Stimulated activated naive B cell treated with anti-CD40 and anti-IgM and Interleukin-4, amounts not matched to agents 10 μg/mL and 1 μg/mL and 100 μg/mL, for 72 hours (primary cell): Measurements from ENCODE around the gene PAQR7.

ENCODE experiments used
- ATAC-seq, 2 donors: fragments of 150-1000 bp; cut with Tn5 transposase; replicated peaks; 2 replicates each; pipeline ENCODE4 v1.10.0; 2021; ENCODE audit warnings: moderate library complexity in 1 of 2
- DNase-seq: peaks from one replicate; pipeline ENCODE4 v3.0.0; 2021
- H3K27ac Mint-ChIP-seq: one replicate; pipeline ENCODE4 v1.8.0; 2022; ENCODE audit warnings: mild to moderate bottlenecking, mixed read lengths
- H3K27me3 Mint-ChIP-seq, 2 donors: one replicate each; pipeline ENCODE4 v1.8.0; 2022; ENCODE audit warnings: mixed read lengths in 2 of 2
- H3K36me3 Mint-ChIP-seq, 2 donors: one replicate each; pipeline ENCODE4 v1.8.0; 2022; ENCODE audit warnings: mixed read lengths in 2 of 2, mild to moderate bottlenecking in 1 of 2
- H3K4me1 Mint-ChIP-seq, 2 donors: one replicate each; pipeline ENCODE4 v1.8.0; 2022; ENCODE audit warnings: mixed read lengths in 2 of 2, mild to moderate bottlenecking in 1 of 2
- H3K4me3 Mint-ChIP-seq, 2 donors: one replicate each; pipeline ENCODE4 v1.8.0; 2022; ENCODE audit warnings: mild to moderate bottlenecking in 2 of 2, mixed read lengths in 2 of 2, moderate library complexity in 1 of 2
- H3K9me3 Mint-ChIP-seq, 2 donors: one replicate each; pipeline ENCODE4 v1.8.0; 2022; ENCODE audit warnings: mixed read lengths in 2 of 2, mild to moderate bottlenecking in 1 of 2

PAQR7 gene

DNA sequence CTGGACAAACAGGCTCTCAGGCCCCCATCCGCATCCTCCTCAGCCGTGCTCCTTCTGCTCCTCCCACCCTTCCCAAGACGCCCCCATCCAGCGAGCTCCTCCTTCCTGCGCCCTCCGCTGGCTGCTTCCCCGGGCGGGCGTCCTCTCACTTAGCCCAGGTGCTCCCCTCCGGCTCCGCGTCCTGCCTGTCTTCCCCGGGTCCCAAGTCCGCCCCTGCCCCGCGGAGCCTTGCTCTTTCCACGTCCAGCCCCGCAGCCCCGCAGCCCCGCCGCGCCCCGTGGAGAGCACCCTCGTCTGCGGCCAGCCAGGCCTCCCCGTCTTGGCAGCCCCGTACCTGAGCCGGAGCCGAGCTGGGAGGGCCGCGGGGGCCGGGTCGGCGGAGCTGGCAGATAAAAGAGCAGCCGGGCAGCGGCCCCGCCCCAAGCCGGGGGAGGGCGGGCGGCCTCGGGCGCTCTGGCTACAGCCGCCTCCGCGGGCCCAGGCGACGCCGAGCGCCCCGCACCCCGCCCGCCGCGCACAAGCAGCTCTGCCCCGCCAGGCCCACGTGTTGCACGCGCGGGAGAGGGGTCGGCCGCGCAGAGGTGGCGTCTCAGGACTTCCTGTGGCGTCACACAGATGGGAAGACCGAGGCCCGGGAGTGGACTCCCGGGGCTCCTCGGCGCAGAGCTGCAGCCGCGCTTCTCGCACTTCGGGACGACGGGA, at the start of gene PAQR7:
PAQR7 (minus strand) TSS at position 555 of the 702 bp plus-strand sequence. CDS start 11,869 bp downstream, outside the sequence.
- peak; percentile 82 to 88 for ATAC-seq
- Mint-ChIP-seq H3K36me3 (no peaks in the 10 kb centered on the region), H3K27me3 (peaks cover 0 to 7% of the 10 kb centered on the region in 2 donors), H3K4me3 (peak within 1 kb of the TSS; percentile 84 to 89), H3K4me1 (peaks cover 22 to 47% of the 10 kb centered on the region in 2 donors), H3K27ac (peak within 1 kb of the TSS; percentile 59), H3K9me3 (no peaks in the 10 kb centered on the region)
- DNase-seq = peak; percentile 55

- ATAC-seq (no peak), DNase-seq (no peak)
- peaks cover 30 to 57% of the 10 kb centered on the region in 2 donors for H3K27me3 Mint-ChIP-seq
- H3K27ac Mint-ChIP-seq = no peak overlapping the region
- H3K4me1 Mint-ChIP-seq = peaks cover 6 to 24% of the 10 kb centered on the region in 2 donors
- H3K4me3 Mint-ChIP-seq = no peak overlapping the region
- no peaks in the 10 kb centered on the region for H3K36me3 Mint-ChIP-seq
- no peaks in the 10 kb centered on the region for H3K9me3 Mint-ChIP-seq
These were observed 48.9 kb upstream of the PAQR7 start for GRCh38 chr1:25924454-25924853.

DNA sequence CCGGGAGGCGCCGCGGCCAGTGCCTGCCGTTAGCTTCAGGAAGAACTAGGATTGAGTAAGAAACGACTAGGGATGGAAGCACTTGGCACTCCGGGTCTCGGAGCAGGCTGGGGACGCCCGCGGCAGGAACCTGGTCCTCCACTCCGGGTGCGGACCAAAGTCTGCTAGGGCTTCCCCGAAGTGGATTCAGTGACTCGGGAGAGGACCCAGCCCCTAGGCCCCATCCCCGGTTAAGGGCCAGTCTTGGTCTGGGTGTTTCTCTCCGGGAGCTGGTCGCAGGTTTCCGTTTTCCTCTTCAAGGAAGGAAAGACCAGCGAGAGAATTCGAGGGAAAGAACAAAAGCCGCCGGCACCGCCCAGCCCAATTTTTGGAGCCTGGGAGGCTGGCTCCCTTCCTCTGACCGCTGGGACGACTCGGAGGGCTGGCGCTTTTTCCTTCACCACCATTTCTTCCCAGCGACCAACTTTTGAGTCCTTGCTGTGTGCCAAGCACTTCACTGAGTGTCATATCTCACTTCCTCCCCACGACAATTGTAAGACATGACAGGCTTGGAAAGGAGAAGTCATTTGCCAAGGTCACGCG, 47.6 kb upstream of the PAQR7 start:
- no peak for DNase-seq
- Mint-ChIP-seq H3K9me3 (no peaks in the 10 kb centered on the region), H3K4me1 (peaks cover 6 to 24% of the 10 kb centered on the region in 2 donors), H3K27me3 (peaks cover 31 to 57% of the 10 kb centered on the region in 2 donors), H3K4me3 (peak overlapping the region; percentile 81 to 89), H3K36me3 (no peaks in the 10 kb centered on the region), H3K27ac (peak overlapping the region; percentile 71)
- ATAC-seq = peak; percentile 59 to 67

- Mint-ChIP-seq H3K9me3 (no peaks in the 10 kb centered on the region), H3K27ac (no peak overlapping the region), H3K4me1 (peaks cover 6 to 24% of the 10 kb centered on the region in 2 donors), H3K27me3 (peaks cover 33 to 56% of the 10 kb centered on the region in 2 donors), H3K4me3 (peak overlapping the region; percentile 81 to 89), H3K36me3 (no peaks in the 10 kb centered on the region)
- ATAC-seq (peak; percentile 82 to 84), DNase-seq (peak; percentile 17)
These were observed 46.8 kb upstream of the PAQR7 start for GRCh38 chr1:25922056-25922970.

GRCh38 chr1:25918615-25919014, 43.1 kb upstream of the PAQR7 start:
- DNase-seq = no peak
- Mint-ChIP-seq H3K27me3 (peaks cover 23 to 24% of the 10 kb centered on the region in 2 donors), H3K4me1 (peaks cover 16 to 29% of the 10 kb centered on the region in 2 donors), H3K4me3 (no peak overlapping the region), H3K27ac (no peak overlapping the region), H3K36me3 (no peaks in the 10 kb centered on the region), H3K9me3 (no peaks in the 10 kb centered on the region)
- no peak for ATAC-seq

DNA sequence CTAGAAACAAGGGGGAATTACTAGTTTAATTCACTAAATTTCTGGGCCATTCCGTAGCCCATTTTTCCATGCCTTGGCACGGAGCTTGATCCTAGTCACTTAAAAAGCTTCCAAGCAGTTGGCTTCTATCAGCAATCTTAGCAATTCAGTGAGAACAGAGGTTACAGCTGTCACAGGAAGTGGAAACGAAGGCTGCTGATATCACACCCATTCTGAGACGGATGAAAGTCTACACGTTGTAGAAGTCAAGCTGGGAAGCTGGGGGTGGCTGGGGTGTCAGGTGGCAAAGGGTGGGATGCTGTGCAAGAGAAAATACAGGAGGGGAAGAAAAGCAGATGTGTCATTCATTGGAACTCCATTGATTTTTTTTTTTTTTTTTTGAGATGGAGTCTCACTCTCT, 42.5 kb upstream of the PAQR7 start:
- Mint-ChIP-seq H3K36me3 (no peaks in the 10 kb centered on the region), H3K9me3 (no peaks in the 10 kb centered on the region), H3K27me3 (peaks cover 18 to 19% of the 10 kb centered on the region in 2 donors), H3K4me1 (peaks cover 16 to 24% of the 10 kb centered on the region in 2 donors), H3K4me3 (no peak overlapping the region), H3K27ac (no peak overlapping the region)
- no peak for DNase-seq
- ATAC-seq = no peak

DNA sequence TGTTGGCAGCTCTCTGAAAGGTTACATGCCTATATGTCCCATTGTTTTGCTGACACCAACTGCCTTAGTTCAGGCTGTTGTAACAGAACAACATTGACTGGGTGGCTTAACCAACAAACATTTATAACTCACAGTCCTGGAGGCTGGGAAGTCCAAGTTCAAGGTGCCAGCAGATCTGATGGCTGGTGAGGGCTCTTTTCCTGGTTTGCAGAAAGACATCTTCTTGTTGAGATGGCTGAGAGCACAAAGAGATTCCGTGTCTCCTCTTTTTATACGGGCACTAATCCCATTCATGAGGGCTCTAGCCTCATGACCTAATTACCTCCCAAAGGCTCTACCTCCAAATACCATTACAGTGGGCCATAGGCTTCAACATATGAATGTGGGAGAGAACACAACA, 41.0 kb upstream of the PAQR7 start:
- Mint-ChIP-seq H3K4me3 (no peak overlapping the region), H3K27ac (no peak overlapping the region), H3K27me3 (peaks cover 7 to 10% of the 10 kb centered on the region in 2 donors), H3K4me1 (peaks cover 10 to 14% of the 10 kb centered on the region in 2 donors), H3K9me3 (no peaks in the 10 kb centered on the region), H3K36me3 (no peaks in the 10 kb centered on the region)
- DNase-seq (no peak), ATAC-seq (no peak)

DNA sequence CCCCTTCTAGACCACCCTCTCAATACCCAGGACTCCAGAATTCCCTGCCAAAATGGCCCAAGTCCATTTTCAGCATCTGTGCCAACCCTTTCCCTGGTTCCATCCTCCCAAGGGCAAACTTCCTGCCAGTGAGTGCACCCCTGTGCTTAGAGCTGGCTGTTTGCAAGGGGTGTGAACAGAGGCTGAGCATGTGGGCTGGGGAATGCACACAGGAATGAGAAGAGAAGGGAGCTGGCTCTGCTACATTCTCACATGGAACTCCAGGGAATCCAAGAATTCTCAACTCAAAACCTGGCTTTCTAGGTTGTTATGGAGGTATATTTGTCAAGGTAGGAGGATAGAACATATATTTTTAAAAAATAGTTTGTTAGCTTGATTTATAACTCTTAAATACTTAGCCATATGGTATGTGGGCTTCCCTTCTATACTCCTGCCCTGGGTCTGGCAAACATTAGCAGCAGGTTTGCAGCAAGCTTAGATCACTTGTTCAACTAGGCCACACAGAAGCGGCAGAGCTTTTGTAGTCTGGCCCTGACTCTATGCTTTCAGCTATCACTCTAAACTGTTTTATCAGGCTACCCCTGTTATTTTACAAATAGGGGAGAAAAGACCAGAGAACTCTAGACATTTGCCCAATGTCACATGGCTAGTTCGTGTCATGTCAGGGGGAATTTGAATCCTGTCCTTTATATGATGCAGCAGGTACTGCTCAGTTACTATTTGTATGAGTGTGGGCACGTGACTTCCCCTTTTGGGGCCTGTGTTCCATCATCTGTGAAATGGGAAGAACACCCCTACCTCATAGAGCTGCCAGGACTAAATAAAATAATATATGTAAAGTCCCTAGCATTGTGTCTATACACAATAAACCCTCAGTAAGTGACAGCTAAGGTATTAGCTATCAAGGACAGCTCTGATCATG, 38.8 kb upstream of the PAQR7 start:
- Mint-ChIP-seq H3K27ac (no peak overlapping the region), H3K36me3 (no peaks in the 10 kb centered on the region), H3K27me3 (peaks cover 0 to 3% of the 10 kb centered on the region in 2 donors), H3K4me1 (peaks cover 10 to 14% of the 10 kb centered on the region in 2 donors), H3K9me3 (peaks cover 0 to 3% of the 10 kb centered on the region in 2 donors), H3K4me3 (no peak overlapping the region)
- DNase-seq (no peak), ATAC-seq (peak; percentile 72 to 83)

DNA sequence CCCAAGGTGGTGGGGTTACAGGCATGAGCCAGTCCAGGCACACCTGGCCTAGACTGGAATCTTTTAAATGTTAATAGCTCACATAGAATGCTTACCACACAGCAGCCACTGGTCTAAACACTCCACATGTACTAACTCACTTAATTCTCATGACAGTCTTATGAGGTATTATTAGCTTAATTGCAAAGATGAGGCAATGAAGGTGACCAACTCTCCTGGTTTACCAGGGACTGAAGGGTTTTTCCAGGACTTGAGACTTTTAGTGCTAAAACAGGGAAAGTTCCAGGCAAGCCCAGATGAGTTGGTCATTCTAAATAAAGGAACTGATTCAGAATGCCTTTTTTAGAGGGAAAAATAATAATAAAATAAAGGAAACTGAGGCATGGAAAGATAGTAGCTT, 37.7 kb upstream of the PAQR7 start:
- ATAC-seq (no peak), DNase-seq (no peak)
- H3K27me3 Mint-ChIP-seq = peaks cover 0 to 3% of the 10 kb centered on the region in 2 donors
- H3K4me3 Mint-ChIP-seq = no peak overlapping the region
- no peaks in the 10 kb centered on the region for H3K36me3 Mint-ChIP-seq
- H3K4me1 Mint-ChIP-seq = peaks cover 10 to 14% of the 10 kb centered on the region in 2 donors
- peaks cover 0 to 3% of the 10 kb centered on the region in 2 donors for H3K9me3 Mint-ChIP-seq
- H3K27ac Mint-ChIP-seq = no peak overlapping the region

DNA sequence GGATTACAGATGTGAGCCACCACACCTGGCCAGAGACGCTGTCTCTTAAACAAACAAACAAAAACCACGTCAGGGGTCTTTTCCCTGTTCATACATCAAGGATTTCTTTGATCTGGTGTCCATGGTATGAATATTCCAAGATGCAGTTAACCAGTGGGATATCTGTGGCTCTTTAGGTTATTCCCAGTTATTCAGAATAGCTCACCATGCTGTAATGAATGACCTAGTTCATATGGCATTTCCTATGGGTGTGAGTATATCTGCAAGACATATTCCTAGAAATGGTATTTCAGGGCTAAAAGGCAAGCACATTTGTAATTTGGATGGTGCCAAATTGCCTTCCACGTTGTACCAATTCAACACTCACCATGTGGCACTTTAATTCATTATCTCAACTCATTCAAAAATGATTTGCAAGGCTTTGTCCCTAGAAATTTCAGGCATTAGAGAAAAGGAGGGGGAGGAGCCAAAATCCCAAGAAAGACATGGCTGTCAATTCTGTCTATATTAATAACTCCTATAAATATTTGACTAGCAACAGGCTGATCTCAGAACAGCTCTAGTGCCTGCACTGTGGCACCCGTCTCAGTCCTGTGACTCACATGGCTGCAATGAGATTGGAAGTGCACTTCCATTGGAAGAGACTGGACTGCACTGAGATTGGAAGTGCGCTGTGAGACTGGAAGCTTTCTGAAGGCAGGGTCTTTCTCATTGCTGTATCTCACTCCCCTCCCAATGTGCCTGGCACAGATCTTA, 36.7 kb upstream of the PAQR7 start:
- no peaks in the 10 kb centered on the region for H3K36me3 Mint-ChIP-seq
- H3K27me3 Mint-ChIP-seq = no peaks in the 10 kb centered on the region
- no peak for DNase-seq
- H3K27ac Mint-ChIP-seq = no peak overlapping the region
- H3K9me3 Mint-ChIP-seq = peaks cover 0 to 3% of the 10 kb centered on the region in 2 donors
- peaks cover 10 to 18% of the 10 kb centered on the region in 2 donors for H3K4me1 Mint-ChIP-seq
- no peak overlapping the region for H3K4me3 Mint-ChIP-seq
- ATAC-seq = no peak

GRCh38 chr1:25911162-25911561, 35.7 kb upstream of the PAQR7 start:
- Mint-ChIP-seq H3K27me3 (no peaks in the 10 kb centered on the region), H3K36me3 (no peaks in the 10 kb centered on the region), H3K9me3 (peaks cover 0 to 3% of the 10 kb centered on the region in 2 donors), H3K4me1 (peaks cover 13 to 27% of the 10 kb centered on the region in 2 donors), H3K27ac (no peak overlapping the region), H3K4me3 (no peak overlapping the region)
- no peak for ATAC-seq
- no peak for DNase-seq

GRCh38 chr1:25909040-25909439, 33.5 kb upstream of the PAQR7 start:
- Mint-ChIP-seq H3K4me1 (peaks cover 5 to 25% of the 10 kb centered on the region in 2 donors), H3K9me3 (peaks cover 0 to 3% of the 10 kb centered on the region in 2 donors), H3K27me3 (no peaks in the 10 kb centered on the region), H3K36me3 (peaks cover 3% of the 10 kb centered on the region in 2 donors), H3K4me3 (no peak overlapping the region), H3K27ac (no peak overlapping the region)
- DNase-seq (no peak), ATAC-seq (no peak)

DNA sequence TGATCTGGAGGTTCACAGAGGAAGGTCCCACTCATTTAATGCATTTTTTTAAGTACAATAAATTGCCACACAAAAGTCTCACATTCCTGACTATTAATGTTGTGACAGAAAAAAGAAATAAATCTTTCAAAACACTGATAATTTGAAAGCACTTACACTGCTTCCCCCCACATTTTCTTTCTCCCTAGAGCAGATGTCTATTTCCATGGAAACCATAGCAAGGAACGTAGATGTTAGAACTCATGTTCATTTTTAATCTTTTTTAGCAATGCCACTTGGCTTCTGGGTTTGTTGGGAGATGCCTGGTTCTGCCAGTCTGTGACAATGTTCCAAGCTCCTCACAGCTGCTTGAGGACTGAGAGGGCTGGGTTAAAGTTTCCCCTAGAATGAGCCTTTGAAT, 32.7 kb upstream of the PAQR7 start:
- H3K36me3 Mint-ChIP-seq = peaks cover 3% of the 10 kb centered on the region in 2 donors
- no peaks in the 10 kb centered on the region for H3K27me3 Mint-ChIP-seq
- H3K27ac Mint-ChIP-seq = no peak overlapping the region
- peaks cover 2 to 23% of the 10 kb centered on the region in 2 donors for H3K4me1 Mint-ChIP-seq
- peaks cover 0 to 3% of the 10 kb centered on the region in 2 donors for H3K9me3 Mint-ChIP-seq
- H3K4me3 Mint-ChIP-seq = no peak overlapping the region
- DNase-seq (no peak), ATAC-seq (no peak)
